ENCODE data around the gene ZBTB18. TPM values are rescaled to one million over a fixed set of nuclear protein-coding genes. Genes with fewer than 3 reads are reported as not detected.
A peak's percentile ranks its signal among the peaks of the same experiment; 100 is the strongest.

ZBTB18 gene
- total RNA-seq, 1 experiment from 2014 or later: 8.8 TPM

- no peaks in the 10 kb centered on the region for H3K9me3 ChIP-seq
- POLR2A ChIA-PET: no interaction called here
- no peaks in the 10 kb centered on the region for H3K9me3 Mint-ChIP-seq (ENCODE audit: unreplicated experiment)
- H3K27ac Mint-ChIP-seq (ENCODE audit: unreplicated experiment): no peak overlapping the region
- no peaks in the 10 kb centered on the region for H3K4me1 ChIP-seq
- no peaks in the 10 kb centered on the region for H3K4me1 Mint-ChIP-seq (ENCODE audit: low read depth, unreplicated experiment)
- DNase-seq: no peak
- peaks cover 29% of the 10 kb centered on the region for H3K27me3 Mint-ChIP-seq (ENCODE audit: insufficient read depth, unreplicated experiment)
- CTCF ChIA-PET: no interaction called here
- no TSS peak for BruUV-seq (replicated peaks)
- H3K27me3 ChIP-seq (replicated peaks; ENCODE audit: control insufficient read depth, insufficient read depth, low read length): no peaks in the 10 kb centered on the region
- no peak overlapping the region for H3K4me3 Mint-ChIP-seq (ENCODE audit: unreplicated experiment)
- no peaks in the 10 kb centered on the region for H3K36me3 ChIP-seq (ENCODE audit: control insufficient read depth, insufficient read depth, low read length)
- TF ChIP-seq CTCF (IDR thresholded peaks at IDR 0.05; ENCODE audit: insufficient read depth in 1 of 2, low read depth in 1 of 2, low read length in 1 of 2, severe bottlenecking in 1 of 2, unreplicated experiment in 1 of 2): no peak
- no peak overlapping the region for H3K4me3 ChIP-seq (ENCODE audit: low read depth, low read length)
- intact Hi-C loops (cut with micrococcal nuclease; ENCODE audit: unreplicated experiment): no loop called here
- H3K36me3 Mint-ChIP-seq (ENCODE audit: insufficient read depth, unreplicated experiment): no peaks in the 10 kb centered on the region
Measured at GRCh38 chr1:244006381-244006901, 44.6 kb upstream of the ZBTB18 start.

GRCh38 chr1:244006961-244007360 is 44.1 kb upstream of the ZBTB18 start:
- BruUV-seq (replicated peaks): no TSS peak
- Mint-ChIP-seq H3K27ac (ENCODE audit: unreplicated experiment) (no peak overlapping the region), H3K36me3 (ENCODE audit: insufficient read depth, unreplicated experiment) (no peaks in the 10 kb centered on the region), H3K4me1 (ENCODE audit: low read depth, unreplicated experiment) (no peaks in the 10 kb centered on the region), H3K27me3 (ENCODE audit: insufficient read depth, unreplicated experiment) (peaks cover 28% of the 10 kb centered on the region), H3K9me3 (ENCODE audit: unreplicated experiment) (no peaks in the 10 kb centered on the region), H3K4me3 (ENCODE audit: unreplicated experiment) (no peak overlapping the region)
- no peak for TF ChIP-seq CTCF (IDR thresholded peaks at IDR 0.05; ENCODE audit: insufficient read depth in 1 of 2, low read depth in 1 of 2, low read length in 1 of 2, severe bottlenecking in 1 of 2, unreplicated experiment in 1 of 2)
- Histone ChIP-seq H3K4me1 (no peaks in the 10 kb centered on the region), H3K9me3 (no peaks in the 10 kb centered on the region), H3K27me3 (replicated peaks; ENCODE audit: control insufficient read depth, insufficient read depth, low read length) (no peaks in the 10 kb centered on the region), H3K36me3 (ENCODE audit: control insufficient read depth, insufficient read depth, low read length) (no peaks in the 10 kb centered on the region), H3K4me3 (ENCODE audit: low read depth, low read length) (no peak overlapping the region)
- no peak for DNase-seq
- intact Hi-C loops (cut with micrococcal nuclease; ENCODE audit: unreplicated experiment): no loop called here
- ChIA-PET CTCF (no interaction called here), POLR2A (no interaction called here)

- H3K9me3 Mint-ChIP-seq (ENCODE audit: unreplicated experiment): no peaks in the 10 kb centered on the region
- H3K27me3 ChIP-seq (replicated peaks; ENCODE audit: control insufficient read depth, insufficient read depth, low read length): no peaks in the 10 kb centered on the region; the same call in 1 of the 2 replicates
- intact Hi-C loops (cut with micrococcal nuclease; ENCODE audit: unreplicated experiment): no loop called here
- ChIA-PET CTCF (no interaction called here), POLR2A (no interaction called here)
- no peak for DNase-seq
- peaks cover 14% of the 10 kb centered on the region for H3K27me3 Mint-ChIP-seq (ENCODE audit: insufficient read depth, unreplicated experiment)
- no peaks in the 10 kb centered on the region for H3K36me3 Mint-ChIP-seq (ENCODE audit: insufficient read depth, unreplicated experiment)
- TF ChIP-seq CTCF (IDR thresholded peaks at IDR 0.05; ENCODE audit: insufficient read depth in 1 of 2, low read depth in 1 of 2, low read length in 1 of 2, severe bottlenecking in 1 of 2, unreplicated experiment in 1 of 2): peak in 1 of 2 experiments; percentile 34
- no peaks in the 10 kb centered on the region for H3K36me3 ChIP-seq (ENCODE audit: control insufficient read depth, insufficient read depth, low read length)
- no peaks in the 10 kb centered on the region for H3K4me1 ChIP-seq
- H3K4me1 Mint-ChIP-seq (ENCODE audit: low read depth, unreplicated experiment): no peaks in the 10 kb centered on the region
- no peak overlapping the region for H3K4me3 Mint-ChIP-seq (ENCODE audit: unreplicated experiment)
- H3K4me3 ChIP-seq (ENCODE audit: low read depth, low read length): no peak overlapping the region
- no peak overlapping the region for H3K27ac Mint-ChIP-seq (ENCODE audit: unreplicated experiment)
- H3K9me3 ChIP-seq: no peaks in the 10 kb centered on the region
- BruUV-seq (replicated peaks): no TSS peak
Measured at GRCh38 chr1:244010191-244010590, 40.9 kb upstream of the ZBTB18 start.

Measured in Caco-2 (cell line).